ENCODE results near the gene HDAC9.

Gene HDAC9

DNA sequence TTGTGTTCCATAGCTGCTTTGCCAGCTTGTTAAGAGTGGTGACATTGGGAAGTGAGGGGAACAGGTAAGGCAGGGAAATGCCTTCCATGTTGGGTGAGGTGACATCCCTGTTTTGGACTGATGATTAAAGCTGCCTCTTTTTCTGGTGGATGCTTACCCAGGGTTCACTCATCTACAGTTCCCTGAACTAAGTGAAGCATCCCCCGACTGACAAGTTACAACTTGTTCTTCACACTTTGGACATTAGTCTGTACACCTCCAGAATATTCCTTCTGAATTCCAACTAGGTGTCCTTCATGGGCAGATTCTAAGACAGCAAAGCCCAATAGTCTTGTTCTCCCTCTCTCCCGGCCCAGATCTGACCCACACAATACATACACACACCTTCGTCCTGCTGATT lies 63.4 kb downstream of the HDAC9 start:
- DNase-seq: no peak

- no peak for DNase-seq
Measured at GRCh38 chr7:18559756-18560155, 64.2 kb downstream of the HDAC9 start.

- no peak for DNase-seq
Measured at GRCh38 chr7:18564779-18565178, 69.2 kb downstream of the HDAC9 start.

DNA sequence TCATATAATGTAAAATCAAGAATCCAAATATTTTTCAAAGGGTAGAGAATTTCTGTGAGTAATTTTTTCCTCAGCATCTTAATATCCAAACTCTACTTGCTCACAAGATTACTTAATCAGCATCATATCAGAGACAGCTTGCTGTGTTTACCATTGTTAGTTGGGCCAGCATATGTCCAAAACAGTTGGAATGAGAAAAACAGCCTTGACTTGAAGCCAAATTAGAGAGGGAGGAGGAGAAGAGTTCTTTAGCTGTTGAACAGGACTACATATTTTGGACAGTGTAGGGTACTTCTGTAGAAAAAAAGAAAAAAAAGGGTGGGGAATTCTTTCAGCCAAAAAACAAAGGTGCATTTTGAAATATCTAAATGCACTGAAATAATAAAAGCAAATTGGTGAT lies 69.8 kb downstream of the HDAC9 start:
- DNase-seq: no peak

DNA sequence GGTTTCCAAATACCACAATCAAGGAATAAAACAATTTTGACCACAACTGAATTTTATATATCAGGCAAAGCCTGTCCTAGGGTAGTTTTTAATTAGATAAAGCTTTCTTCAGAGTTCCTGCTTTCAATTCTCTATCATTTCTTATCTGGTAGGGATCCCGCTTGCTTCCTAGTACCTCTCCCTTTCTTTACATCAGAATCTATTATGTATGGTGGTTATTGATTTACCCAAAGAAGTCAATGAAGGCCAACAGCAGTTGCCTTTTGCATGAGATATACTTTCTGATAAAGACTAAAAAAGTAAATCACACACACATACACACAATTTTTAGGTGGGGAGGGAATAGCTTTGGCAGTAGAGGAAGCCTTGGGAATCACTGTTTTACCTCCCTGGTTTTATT lies 70.7 kb downstream of the HDAC9 start:
- no peak for DNase-seq

GRCh38 chr7:18566829-18567228 lies 71.3 kb downstream of the HDAC9 start:
- no peak for DNase-seq

GRCh38 chr7:18570441-18570840 lies 74.9 kb downstream of the HDAC9 start:
- no peak for DNase-seq

DNA sequence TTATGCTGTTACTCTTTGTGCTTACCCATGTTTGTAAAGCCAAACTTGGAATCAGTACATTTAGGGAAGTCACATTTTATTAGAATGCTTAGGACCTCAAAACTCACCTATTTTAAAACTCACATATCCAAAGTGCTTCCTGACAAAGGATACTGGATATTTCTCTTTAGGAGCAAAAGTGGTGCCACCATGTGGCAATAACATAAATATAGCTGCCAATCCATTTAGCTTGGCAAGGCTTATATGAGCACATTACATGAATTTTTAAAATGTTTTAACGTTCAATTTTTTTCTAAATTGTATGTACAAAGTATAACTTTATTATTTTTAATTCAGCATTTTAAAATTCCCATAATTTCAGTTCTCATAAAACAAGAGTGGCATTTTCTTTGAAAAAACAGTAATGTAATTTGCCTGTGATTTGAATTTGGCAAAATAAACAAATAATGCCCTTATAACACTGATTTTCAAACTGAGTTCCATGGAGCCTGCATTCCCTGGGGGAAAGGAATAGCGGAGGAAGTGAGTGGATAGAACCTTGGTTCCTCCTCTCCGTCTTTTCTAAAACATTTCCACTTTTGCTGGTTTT lies 75.4 kb downstream of the HDAC9 start:
- peak in 1 of 2 experiments; percentile 60 for DNase-seq

GRCh38 chr7:18572154-18572553 lies 76.6 kb downstream of the HDAC9 start:
- no peak for DNase-seq

GRCh38 chr7:18572885-18573284 lies 77.3 kb downstream of the HDAC9 start:
- no peak for DNase-seq

DNA sequence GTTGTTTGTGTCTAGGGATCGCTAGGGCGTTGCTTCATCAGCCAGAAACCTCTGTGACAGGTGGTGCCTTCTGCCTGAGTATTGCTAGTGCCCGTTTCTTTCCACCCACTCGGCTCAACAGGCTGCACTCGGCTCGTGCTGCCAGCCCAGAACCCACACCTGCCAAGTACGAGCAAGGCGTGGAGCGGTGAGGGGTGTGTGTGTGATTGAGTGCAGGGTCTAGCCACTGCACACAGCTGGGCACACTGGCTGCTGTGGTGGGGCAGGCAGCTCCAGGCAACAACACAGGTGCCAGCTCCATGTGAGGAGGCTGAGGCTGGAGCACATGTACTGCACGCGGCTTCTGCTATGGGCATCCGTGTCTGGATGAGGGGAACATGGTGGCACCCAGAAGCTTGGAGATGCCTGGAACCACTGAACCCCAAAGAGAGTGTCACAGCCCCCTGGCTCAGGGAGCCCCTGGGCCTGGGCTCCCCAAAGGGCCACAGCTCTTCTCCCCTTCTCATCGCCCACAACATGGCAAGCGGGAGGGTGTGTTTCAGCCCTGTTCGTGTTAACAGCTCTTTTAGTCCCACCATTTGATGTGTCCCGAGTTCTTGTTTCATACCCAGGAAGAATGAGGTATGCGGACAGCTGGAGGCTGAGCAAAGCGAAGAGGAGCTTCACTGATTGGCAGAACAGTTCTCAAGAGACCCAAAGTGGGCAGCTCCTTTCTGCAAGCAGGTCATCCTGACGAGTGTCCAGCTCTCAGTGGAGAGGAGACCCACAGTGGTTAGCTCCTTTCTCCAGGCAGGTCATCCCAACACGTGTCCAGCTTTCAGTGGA lies 78.1 kb downstream of the HDAC9 start:
- DNase-seq: no peak

DNA sequence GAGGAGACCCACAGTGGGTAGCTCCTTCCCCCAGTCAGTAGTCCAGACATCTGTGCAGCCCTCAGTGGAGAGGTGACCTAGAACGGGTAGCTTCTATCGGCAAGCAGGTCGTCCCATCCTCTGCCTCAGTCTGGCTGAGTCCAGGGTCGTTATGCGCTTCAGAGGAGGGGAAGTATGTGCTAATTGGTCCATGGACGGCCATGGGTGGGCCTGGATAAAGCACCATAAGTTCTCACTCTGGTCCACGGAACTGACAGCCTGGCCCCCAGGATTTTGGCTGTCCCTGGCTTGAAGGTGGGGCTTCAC lies 78.6 kb downstream of the HDAC9 start:
- no peak for DNase-seq

GRCh38 chr7:18574676-18575075 lies 79.1 kb downstream of the HDAC9 start:
- no peak for DNase-seq

DNA sequence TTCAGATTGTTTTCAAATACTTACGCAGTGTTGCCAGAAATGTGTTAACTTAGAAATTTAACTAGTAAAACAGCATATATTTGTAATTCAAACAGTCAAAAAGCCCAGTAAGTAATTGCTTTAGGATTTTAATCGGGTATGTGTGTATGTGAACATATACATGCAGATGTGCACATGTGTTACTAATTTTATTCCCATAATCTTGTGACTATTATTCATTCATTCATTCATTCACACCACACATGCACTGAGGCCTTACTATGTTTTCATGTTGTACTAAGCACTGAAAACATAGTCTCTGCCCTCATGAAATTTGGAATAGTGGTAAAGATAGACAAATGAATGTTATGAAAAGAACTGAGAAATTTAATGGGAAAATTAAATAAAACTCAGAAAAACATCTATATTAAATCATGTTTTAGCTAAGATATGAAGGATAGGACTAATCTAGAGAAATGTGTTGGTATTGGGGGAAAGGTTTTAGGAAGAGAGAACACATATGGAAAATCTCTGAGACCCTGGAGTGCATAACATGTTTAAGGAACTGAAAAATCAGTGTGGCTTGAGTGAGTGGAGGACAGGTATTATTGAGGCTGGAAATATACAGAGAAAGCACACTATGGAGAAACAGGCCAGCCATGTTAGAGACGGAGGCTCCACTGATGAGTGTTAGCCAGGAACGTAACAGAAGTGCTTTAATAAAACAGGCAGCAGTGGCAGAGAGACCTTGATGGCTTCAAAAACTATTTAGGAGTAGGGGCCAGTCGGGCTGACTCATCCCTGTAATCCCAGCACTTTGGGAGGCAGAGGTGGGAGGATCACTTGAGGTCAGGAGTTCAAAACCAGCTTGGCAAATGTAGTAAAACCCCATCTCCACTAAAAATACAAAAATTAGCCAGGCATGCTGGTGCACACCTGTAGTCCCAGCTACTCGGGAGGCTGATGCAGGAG lies 80.3 kb downstream of the HDAC9 start:
- no peak for DNase-seq

DNA sequence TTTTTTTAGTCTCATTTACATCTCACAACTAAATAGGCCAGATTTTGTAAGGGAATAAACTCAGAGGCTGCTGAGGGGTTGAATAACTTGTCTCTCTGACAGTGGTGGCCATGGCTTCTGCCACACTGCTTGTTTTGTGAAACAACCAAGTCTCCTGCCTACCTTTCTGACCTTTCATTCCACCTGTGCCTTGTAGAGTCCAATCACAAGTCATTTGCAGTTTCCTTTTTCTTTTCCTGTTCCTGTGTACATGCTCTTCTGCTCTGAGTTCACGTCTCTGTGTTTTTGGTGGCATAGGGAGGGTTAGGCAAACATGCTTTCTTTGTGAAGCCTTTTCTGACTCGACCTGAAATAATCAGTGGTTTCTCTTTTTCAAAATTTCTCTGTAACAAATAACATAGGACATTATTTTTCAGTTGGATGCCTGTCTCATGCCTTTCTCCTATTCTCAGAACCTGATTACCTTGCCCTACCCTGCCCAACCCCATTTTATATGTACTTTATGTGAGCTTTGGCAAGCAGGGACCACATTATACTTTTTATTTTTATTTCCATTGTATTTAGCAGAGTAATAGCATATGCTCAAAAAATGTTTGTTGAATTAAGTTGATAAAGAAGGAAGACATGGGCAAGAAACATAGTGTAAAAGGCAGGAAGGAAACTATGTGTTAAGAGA lies 81.7 kb downstream of the HDAC9 start:
- no peak for DNase-seq

GRCh38 chr7:18579698-18580097 lies 84.1 kb downstream of the HDAC9 start:
- no peak for DNase-seq

GRCh38 chr7:18580950-18581349 lies 85.4 kb downstream of the HDAC9 start:
- no peak for DNase-seq

DNA sequence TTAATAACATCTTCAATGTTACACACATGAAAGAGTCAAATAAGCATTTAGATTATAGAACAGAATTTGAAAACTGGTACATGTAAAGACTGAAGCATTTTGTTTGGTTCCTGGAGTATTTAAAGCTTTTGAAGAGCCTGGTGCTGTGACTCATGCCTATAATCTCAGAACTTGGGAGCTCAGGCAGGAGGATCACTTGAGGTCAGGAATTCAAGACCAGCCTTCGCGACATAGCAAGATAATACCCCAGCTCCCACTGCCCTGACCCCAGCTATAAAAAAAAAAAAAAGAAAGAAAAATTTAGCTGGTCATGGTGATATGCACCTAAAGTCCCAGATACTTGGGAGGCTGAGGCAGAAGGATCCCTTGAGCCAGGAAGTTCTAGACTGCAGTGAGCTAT lies 87.8 kb downstream of the HDAC9 start:
- DNase-seq: no peak

DNA sequence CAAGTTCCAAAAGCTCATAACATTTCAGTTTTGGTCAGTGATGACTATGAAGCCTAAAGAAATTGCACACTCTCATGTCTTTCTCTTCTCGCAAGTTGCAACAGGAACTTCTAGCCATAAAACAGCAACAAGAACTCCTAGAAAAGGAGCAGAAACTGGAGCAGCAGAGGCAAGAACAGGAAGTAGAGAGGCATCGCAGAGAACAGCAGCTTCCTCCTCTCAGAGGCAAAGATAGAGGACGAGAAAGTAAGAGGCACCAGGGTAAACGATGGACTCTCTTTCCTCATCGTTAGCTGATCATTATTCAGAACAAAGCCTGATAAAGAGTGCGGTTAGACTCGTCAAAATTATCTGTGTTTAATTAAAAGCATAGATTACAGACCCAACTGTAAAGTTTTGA lies 94.7 kb downstream of the HDAC9 start:
- no peak for DNase-seq

- peak in 1 of 2 experiments; percentile 74 for DNase-seq
Measured at GRCh38 chr7:18590744-18591340, 95.3 kb downstream of the HDAC9 start.

GRCh38 chr7:18593602-18594279 lies 98.2 kb downstream of the HDAC9 start:
- DNase-seq: no peak

DNA sequence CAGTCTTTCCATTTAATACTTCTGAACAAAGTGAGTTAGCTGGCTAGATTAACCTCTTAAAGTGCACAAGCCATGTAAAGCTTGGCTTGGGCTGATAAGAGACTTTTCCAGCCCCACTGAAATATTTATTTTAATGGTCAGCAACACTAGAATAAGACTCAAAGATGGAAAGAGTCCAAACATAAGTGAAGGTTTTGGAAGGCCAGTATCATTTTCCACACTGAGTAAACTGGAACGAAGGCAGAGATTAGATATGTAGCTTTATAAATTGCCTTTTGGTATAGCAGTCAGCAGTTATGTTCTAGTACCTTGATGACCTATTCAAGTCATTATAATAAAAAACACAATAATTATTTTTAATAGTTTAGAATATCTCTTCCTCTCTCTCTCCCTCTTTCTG lies 102.2 kb downstream of the HDAC9 start:
- DNase-seq: no peak
